K562 (cell line): ENCODE data around the gene CBX8. TPM values are rescaled to one million over a fixed set of nuclear protein-coding genes. Genes with fewer than 3 reads are reported as not detected.
A peak's percentile ranks its signal among the peaks of the same experiment; 100 is the strongest.

ENCODE experiments used
- ATF7 ChIP-seq: fragments of 450-650 bp; IDR thresholded peaks from 2 replicates; pipeline ENCODE4 v1.7.1; 2014; ENCODE audit warnings: mild to moderate bottlenecking, moderate library complexity
- BRF2 ChIP-seq: IDR thresholded peaks from 3 replicates; pipeline ENCODE4 v1.6.1; 2011; ENCODE audit warnings: borderline replicate concordance, mild to moderate bottlenecking; ENCODE audit not compliant: insufficient read length, insufficient read depth
- CAMTA2 ChIP-seq: fragments of 250-450 bp; sonication (Bioruptor Pico); conservative IDR thresholded peaks from 2 replicates; pipeline ENCODE4 v1.5.1; 2022
- DLX4 ChIP-seq: fragments of 250-450 bp; sonication (Bioruptor Pico); IDR thresholded peaks from 2 replicates; pipeline ENCODE4 v1.6.1; 2021; ENCODE audit warnings: mild to moderate bottlenecking
- EHMT2 ChIP-seq: fragments of 450-650 bp; IDR thresholded peaks from 2 replicates; pipeline ENCODE4 v1.6.1; 2018; ENCODE audit warnings: antibody characterized with exemption
- ERF ChIP-seq: fragments of 450-650 bp; formaldehyde crosslinking; IDR thresholded peaks from 2 replicates; pipeline ENCODE4 v1.4.0; 2020; ENCODE audit warnings: mild to moderate bottlenecking, mixed read lengths
- FIP1L1 ChIP-seq: fragments of 200-400 bp; formaldehyde crosslinking; IDR thresholded peaks from 2 replicates; pipeline ENCODE4 v1.6.1; 2018; ENCODE audit warnings: mild to moderate bottlenecking, low read depth, low read length; ENCODE audit not compliant: poor library complexity, severe bottlenecking
- HOMEZ ChIP-seq: fragments of 250-450 bp; sonication (Bioruptor Pico); IDR thresholded peaks from 2 replicates; pipeline ENCODE4 v1.4.0; 2020; ENCODE audit warnings: mild to moderate bottlenecking, moderate library complexity
- JUNB ChIP-seq: fragments of 450-650 bp; formaldehyde crosslinking; conservative IDR thresholded peaks from 2 replicates; pipeline ENCODE4 v1.4.0; 2020; ENCODE audit warnings: mild to moderate bottlenecking
- KDM4B ChIP-seq, 2 experiments: fragments of 450-650 bp in 1 of 2; sonication (generic) in 1 of 2; IDR thresholded peaks; 2 replicates each; pipeline ENCODE4 v1.6.1; 2016 to 2017; ENCODE audit warnings: borderline replicate concordance in 2 of 2, antibody characterized with exemption in 1 of 2, low read depth in 1 of 2, mild to moderate bottlenecking in 1 of 2
- MCM5 ChIP-seq: fragments of 450-650 bp; IDR thresholded peaks from 2 replicates; pipeline ENCODE4 v1.6.1; 2016; ENCODE audit warnings: low read depth
- MCM7 ChIP-seq, 2 experiments: fragments of 450-650 bp; IDR thresholded peaks; 2 replicates each; pipeline ENCODE4 v1.6.1; 2016 to 2018
- MEF2A ChIP-seq: IDR thresholded peaks from 2 replicates; pipeline ENCODE4 v1.6.1; 2011; ENCODE audit warnings: low read depth, mild to moderate bottlenecking, low read length, moderate library complexity; ENCODE audit not compliant: control insufficient read depth
- MEF2D ChIP-seq: conservative IDR thresholded peaks from 2 replicates; pipeline ENCODE4 v1.6.1; 2016; ENCODE audit warnings: low read depth, missing genetic modification characterization, missing compliant biosample characterization
- MTA3 ChIP-seq: fragments of 450-650 bp; formaldehyde crosslinking; IDR thresholded peaks from 2 replicates; pipeline ENCODE4 v1.6.1; 2017; ENCODE audit warnings: mild to moderate bottlenecking, borderline replicate concordance
- NFRKB ChIP-seq: fragments of 450-650 bp; IDR thresholded peaks from 2 replicates; pipeline ENCODE4 v1.6.1; 2016; ENCODE audit warnings: low read depth
- NR1H2 ChIP-seq: sonication (generic); formaldehyde crosslinking; IDR thresholded peaks from 2 replicates; pipeline ENCODE4 v1.4.0; 2020; ENCODE audit warnings: mild to moderate bottlenecking, missing genetic modification reagents
- NR2C1 ChIP-seq, 2 experiments: fragments of 450-650 bp; IDR thresholded peaks; 2 replicates each; pipeline ENCODE4 v1.6.1; 2017; ENCODE audit warnings: mild to moderate bottlenecking in 2 of 2, antibody characterized with exemption in 1 of 2, inconsistent platforms in 1 of 2, missing compliant biosample characterization in 1 of 2, missing genetic modification characterization in 1 of 2
- RB1 ChIP-seq: fragments of 450-650 bp; IDR thresholded peaks from 2 replicates; pipeline ENCODE4 v1.6.1; 2017; ENCODE audit warnings: low read depth, mild to moderate bottlenecking
- SAFB ChIP-seq: fragments of 200-400 bp; formaldehyde crosslinking; IDR thresholded peaks from 2 replicates; pipeline ENCODE4 v1.6.1; 2017; ENCODE audit warnings: low read depth, low read length, borderline replicate concordance
- TAF9B ChIP-seq: fragments of 450-650 bp; IDR thresholded peaks from 2 replicates; pipeline ENCODE4 v1.6.1; 2018; ENCODE audit warnings: mild to moderate bottlenecking; ENCODE audit not compliant: partially characterized antibody
- ZBTB8A ChIP-seq: fragments of 450-650 bp; IDR thresholded peaks from 2 replicates; pipeline ENCODE4 v1.6.1; 2018; ENCODE audit warnings: mild to moderate bottlenecking, moderate library complexity; ENCODE audit not compliant: partially characterized antibody
- ZFP30 ChIP-seq: fragments of 250-450 bp; sonication (Bioruptor Pico); IDR thresholded peaks from 2 replicates; pipeline ENCODE4 v1.8.0; 2022; ENCODE audit warnings: moderate library complexity, mild to moderate bottlenecking, inconsistent platforms, borderline replicate concordance
- ZNF146 ChIP-seq: IDR thresholded peaks from one replicate; pipeline ENCODE4 v1.6.1; 2018; ENCODE audit warnings: missing compliant biosample characterization; ENCODE audit not compliant: unreplicated experiment
- ZNF253 ChIP-seq: fragments of 250-450 bp; sonication (Bioruptor Pico); conservative IDR thresholded peaks from 2 replicates; pipeline ENCODE4 v1.6.1; 2021; ENCODE audit warnings: mild to moderate bottlenecking
- ZNF282 ChIP-seq: sonication (generic); formaldehyde crosslinking; IDR thresholded peaks from 2 replicates; pipeline ENCODE4 v1.8.1; 2023; ENCODE audit warnings: missing genetic modification reagents
- ZNF347 ChIP-seq: fragments of 450-650 bp; formaldehyde crosslinking; IDR thresholded peaks from 2 replicates; pipeline ENCODE4 v1.4.0; 2020; ENCODE audit warnings: low read depth, mild to moderate bottlenecking, moderate library complexity
- ZNF644 ChIP-seq: fragments of 200-800 bp; sonication (Bioruptor generic); IDR thresholded peaks from 2 replicates; pipeline ENCODE4 v1.6.1; 2016; ENCODE audit warnings: low read depth, missing genetic modification characterization, missing compliant biosample characterization
- ZNF668 ChIP-seq: fragments of 250-450 bp; sonication (Bioruptor Pico); IDR thresholded peaks from 2 replicates; pipeline ENCODE4 v1.8.0; 2022; ENCODE audit warnings: mild to moderate bottlenecking, inconsistent platforms
- ZNF76 ChIP-seq: fragments of 250-450 bp; sonication (Bioruptor Pico); IDR thresholded peaks from 2 replicates; pipeline ENCODE4 v1.4.0; 2020; ENCODE audit warnings: mild to moderate bottlenecking, moderate library complexity, borderline replicate concordance
- polyA plus RNA-seq, 8 experiments: library from polyadenylated mRNA; depleted of rRNA in 4 of 8; stranded (reverse) in 5 of 8; unstranded in 3 of 8; fragments of >200 nt; fragmentation: Nextera tagmentation in 2 of 8; fragmentation: Illumina TruSeq in 1 of 8; extraction: Ambion mirVana in 2 of 8; extraction: Trizol in 1 of 8; gene quantifications; 2 replicates each; pipeline versions ENCODE4 v1.2.1 to v1.2.3, GENCODE V29; 2011 to 2014; ENCODE audit warnings: inconsistent platforms in 1 of 8, missing spikeins in 1 of 8
- total RNA-seq, 7 experiments: library from RNA; depleted of rRNA in 6 of 7; stranded (reverse); fragments of >200 nt in 6 of 7; fragmentation: Illumina TruSeq in 2 of 7; extraction: Trizol in 2 of 7; gene quantifications; 2 replicates each; pipeline versions ENCODE4 v1.2.1 to v1.2.3, GENCODE V29; 2011 to 2021; ENCODE audit warnings: low replicate concordance in 1 of 7

Gene CBX8
- total and polyA plus RNA-seq, 9 of the 15 experiments (the other 6 are each of a cell fraction or from before 2014, with no cell fraction given) = 0.08 to 11.9 (median 2.6) TPM

- TF ChIP-seq JUNB (CRISPR knock-in tag) (no peak), ZNF76 (CRISPR knock-in tag) (no peak), MCM7 (IDR thresholded peaks at IDR 0.05) (no peak), MTA3 (peak; percentile 73), BRF2 (no peak), FIP1L1 (no peak), ZNF347 (no peak), RB1 (0 out of 2 replicates have a peak, but pooled peaks have one; percentile 16), ZBTB8A (no peak), ZNF644 (tag) (no peak), NR2C1 (IDR thresholded peaks at IDR 0.05) (no peak), NR2C1 (tag; IDR thresholded peaks at IDR 0.05) (0 out of 2 replicates have a peak, but pooled peaks have one; percentile 23), TAF9B (peak; percentile 69), ZNF146 (no peak), NFRKB (peak; percentile 91), CAMTA2 (CRISPR knock-in tag) (no peak), ZNF282 (CRISPR knock-in tag) (no peak), ERF (CRISPR knock-in tag) (no peak), ZFP30 (CRISPR knock-in tag) (no peak), MEF2A (no peak), HOMEZ (no peak), ZNF668 (no peak), MEF2D (tag) (no peak), ATF7 (peak; percentile 69), KDM4B (IDR thresholded peaks at IDR 0.05; ENCODE audit: borderline replicate concordance in 2 of 2, low read depth in 1 of 2) (peak in 1 of 2 experiments; percentile 80; a peak in 1 of 4 replicates), EHMT2 (no peak), NR1H2 (CRISPR knock-in tag) (no peak), SAFB (no peak), ZNF253 (CRISPR knock-in tag) (no peak), MCM5 (no peak), DLX4 (CRISPR knock-in tag) (no peak)
These were observed 29.4 kb upstream of the CBX8 start (continued) for GRCh38 chr17:79826204-79826680.
